Measurements from ENCODE around the gene BSDC1.

BSDC1 gene

DNA sequence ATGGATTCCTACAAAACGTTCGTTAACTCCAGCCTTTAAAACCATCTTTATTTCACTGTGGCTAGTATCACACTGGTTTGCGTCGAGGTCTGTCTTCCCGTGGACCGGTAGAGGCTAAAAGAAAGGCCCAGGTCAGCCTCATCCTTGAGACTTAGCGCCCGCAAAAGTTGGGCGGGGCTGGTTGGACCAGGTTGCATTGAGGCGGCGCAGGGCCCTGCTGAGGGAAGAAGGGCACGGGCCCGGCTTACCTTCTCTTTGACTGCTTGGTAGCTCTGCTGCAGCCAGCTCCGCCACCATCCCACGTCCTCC lies 455 bp downstream of the BSDC1 start:
- no peak for DNase-seq

DNA sequence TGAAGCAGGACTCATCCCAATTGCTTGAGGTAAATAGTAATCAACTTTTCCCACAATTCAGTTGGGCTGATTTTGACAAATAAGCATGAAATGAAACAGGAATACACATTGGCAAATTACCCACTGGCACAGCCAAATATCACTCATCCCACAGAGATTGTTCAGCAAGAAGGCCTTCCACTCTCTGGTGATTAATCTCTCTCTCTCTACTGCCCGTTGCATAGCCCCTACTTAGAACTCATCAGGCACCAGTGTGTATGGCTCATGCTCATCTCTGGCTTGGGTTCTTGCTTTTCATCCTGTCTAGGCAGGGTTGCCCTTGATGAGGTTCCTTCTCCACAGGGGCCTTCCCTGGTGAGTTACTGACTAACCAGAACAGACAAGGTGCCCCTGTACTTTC lies 1.1 kb downstream of the BSDC1 start:
- no peak for DNase-seq

DNA sequence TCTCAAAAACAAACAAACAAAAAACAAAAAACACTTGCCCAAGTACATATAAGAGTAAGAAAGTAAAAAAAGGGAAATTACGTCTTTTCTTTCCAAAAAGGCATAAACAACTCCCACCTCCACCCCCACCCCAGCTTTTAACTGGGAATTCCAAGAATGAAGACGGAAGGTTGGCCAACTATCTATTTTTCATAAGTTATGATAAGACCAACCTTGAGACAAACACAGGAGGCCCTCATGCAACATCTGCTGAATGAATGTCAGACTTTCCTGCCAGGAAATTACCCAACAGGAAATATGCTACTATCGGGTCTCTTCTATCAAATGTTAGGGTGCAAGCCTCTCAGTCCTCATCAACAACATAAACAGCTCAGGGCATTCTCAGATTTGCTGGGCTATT lies 1.9 kb downstream of the BSDC1 start:
- DNase-seq, result no peak

DNA sequence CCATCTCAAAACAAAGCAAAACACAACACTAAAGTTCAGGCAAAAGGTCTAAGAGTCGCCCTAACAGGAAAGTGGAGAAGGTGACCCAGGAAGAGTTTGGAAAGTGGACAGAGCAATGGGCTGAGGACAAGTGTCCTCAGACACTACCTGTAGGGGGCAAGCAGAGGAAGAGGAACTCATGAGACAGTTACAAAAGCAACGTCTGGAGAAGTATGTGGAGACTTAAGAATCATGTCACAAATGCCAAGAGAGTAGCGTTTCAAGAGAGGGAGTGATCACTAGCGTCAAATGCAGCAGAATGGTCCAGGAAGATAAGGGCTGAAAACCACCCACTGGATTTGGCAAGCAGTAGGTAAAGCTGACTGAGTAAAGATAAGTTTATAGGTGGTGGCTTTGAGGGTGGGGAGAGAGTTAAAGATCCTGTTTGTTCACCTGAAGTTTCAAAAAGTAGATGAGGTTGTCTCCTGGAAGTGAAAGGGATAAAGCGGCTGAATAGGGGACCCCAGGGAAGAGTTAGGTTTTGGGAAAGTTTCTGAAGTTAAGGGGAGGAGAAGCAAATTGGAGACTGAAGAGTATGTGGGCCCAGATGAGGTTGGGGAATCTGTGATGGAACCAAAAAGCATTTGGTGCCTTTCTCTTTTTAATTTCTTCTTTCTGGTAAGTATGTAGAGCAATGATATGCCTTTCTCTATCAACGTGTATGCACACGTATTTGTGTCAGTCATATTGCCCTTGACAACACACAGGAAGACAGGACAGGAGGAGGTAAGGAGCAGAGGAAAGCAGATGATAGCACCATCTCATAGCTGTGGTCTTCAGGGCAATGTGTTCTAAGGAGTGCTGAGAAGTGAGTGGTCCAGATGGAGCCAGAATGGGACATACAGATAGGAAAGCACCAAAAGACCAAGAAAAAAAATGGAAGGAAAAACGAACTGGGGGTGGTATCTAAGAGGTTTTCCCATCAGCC lies 3.1 kb downstream of the BSDC1 start:
- no peak for DNase-seq

DNA sequence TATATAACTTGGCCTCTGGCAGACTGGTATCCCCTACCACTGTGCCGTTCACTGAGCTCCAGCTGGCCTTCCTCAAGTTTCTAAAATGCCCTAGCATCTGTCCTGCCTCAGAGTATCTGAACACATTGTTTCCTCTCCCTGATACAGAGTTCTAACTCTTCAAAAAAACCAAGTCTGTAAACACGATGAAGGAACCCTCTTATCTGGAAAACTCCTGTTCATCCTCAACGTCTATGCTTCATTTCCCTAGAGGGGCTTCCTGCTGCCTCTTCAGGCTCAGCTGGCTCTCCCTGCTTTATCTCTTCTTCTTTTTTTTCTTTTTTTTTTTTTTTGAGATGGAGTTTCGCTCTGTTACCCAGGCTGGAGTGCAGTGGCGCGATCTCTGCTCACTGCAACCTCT lies 5.6 kb downstream of the BSDC1 start:
- DNase-seq, result no peak

DNA sequence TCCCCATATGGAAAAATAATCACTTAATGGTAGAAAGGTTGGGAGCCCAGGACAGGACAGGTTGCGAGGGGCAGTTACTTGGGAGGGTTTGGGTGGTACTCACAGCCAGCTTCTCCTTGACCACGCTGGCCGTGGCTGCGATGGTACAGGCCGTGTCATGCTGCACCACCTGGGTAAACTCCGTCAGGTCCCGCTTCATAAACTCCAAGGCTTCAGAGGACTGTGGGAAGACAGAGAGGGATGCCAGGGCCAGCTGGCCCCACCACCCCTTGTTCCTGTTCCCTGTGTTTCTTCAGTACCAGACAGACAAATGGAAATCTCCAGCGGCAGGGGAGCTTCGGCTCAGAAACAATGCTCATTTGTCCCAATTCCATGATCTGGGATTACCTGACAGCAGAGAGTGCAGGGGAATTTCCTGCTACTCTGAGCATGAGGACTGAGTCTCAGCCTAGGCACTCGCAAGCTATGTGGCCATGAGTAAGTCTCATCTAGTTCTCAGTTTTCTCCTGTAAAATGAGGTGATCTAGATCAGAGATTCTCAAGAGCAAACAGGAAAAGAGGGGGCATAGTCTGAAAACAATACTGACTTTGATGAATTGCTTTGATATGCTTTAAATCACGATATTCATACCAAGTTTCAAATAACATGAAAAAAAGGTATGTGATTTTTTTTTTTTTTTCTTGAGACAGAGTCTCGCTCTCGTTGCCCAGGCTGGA lies 7.4 kb downstream of the BSDC1 start:
- DNase-seq, result no peak

DNA sequence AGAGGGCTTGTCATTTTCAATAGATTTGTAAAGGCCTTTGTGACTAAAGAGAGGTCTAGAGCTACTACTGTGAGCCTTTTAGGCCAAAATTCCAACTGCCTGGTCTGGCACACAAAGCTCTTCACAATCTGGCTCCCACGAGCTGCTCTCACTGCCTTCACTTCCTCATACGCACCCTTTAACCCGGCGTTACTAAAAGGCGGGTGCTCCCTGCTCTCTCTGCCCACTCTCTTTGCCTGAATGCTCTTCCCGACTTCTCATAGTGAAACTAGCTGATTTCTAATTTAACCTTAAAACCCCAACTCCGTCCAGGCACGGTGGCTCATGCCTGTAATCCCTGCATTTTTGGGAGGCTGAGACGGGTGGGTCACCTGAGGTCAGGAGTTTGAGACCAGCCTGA lies 14.2 kb downstream of the BSDC1 start:
- DNase-seq, result no peak

DNA sequence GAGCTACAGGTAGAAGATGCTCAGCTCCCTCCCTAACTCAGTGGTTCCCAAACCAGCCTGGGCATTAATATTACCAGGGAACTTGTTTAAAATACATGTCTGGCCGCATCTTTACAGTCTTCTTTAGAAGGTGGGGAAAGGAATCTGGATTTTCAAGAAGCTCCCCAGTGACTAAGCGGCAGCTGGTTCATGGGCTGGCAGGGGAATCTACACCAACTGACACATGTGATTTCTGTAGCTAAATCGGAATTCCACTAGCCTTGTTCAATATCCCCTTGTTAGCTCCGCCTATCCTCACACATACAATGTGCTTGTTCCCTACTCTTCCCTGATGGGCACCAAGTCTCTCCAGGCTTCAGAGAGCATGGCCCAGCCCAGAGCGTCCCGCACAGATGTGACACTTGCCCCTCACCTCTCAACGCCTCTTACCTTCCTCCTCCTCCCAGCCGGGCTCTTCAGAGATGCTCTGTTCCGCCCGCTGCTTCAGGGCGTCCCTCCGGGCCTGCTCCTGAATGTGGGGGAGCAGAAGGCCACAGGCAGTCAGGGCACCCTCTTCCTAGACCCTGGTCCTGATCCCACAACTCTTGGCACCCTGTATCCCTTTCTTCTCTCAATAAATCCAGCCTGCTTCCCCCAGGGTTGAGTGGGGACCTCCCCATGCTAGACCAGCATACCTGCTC lies 16.6 kb downstream of the BSDC1 start:
- no peak for DNase-seq

DNA sequence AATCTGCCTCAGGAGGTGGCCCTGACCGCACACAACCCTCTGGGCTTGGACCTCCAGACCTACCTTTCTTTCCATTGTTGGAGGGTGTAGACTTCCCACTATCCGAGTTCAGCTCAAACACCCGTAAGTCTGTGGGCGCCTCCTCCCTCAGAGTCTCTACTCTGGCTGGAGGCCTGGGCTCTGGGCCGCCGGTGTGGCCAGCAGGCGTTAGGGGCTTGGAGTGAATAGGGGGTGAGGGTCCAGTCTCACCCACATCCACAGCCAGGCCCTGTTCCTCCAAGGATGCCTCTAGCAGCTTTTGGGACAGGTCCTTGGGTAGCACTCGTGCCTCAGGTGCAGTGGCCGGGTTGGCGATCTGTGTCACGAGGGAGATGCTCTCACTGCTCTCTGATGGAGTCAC lies 18.0 kb downstream of the BSDC1 start:
- DNase-seq, result no peak

DNA sequence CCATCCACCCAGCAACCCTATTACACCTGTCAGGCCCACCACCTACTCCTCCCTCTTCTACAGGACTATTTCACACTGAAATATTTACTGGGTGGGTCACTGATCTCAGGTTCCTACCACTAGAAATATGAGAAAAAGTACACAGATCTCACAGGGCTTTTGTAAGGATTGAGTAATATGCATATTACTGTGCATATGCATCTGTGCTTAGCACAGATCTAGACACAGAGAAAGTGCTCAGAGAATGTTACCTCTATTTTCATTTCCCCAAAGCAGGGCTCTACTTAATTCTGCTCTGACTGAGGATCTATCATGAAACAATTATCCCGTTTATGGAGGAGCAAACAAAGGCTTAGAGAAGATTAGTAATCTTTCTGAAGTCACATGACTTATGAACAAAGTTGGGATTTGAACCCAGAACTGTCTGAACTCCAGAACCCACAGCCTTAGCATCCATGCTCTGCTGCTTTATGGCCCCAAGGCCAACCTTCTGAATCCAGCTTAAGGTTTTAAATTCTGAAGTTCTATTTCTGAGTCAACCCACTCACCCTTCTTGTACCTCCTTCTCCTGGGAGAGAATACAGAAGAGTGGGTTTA lies 20.1 kb downstream of the BSDC1 start:
- DNase-seq, result no peak

DNA sequence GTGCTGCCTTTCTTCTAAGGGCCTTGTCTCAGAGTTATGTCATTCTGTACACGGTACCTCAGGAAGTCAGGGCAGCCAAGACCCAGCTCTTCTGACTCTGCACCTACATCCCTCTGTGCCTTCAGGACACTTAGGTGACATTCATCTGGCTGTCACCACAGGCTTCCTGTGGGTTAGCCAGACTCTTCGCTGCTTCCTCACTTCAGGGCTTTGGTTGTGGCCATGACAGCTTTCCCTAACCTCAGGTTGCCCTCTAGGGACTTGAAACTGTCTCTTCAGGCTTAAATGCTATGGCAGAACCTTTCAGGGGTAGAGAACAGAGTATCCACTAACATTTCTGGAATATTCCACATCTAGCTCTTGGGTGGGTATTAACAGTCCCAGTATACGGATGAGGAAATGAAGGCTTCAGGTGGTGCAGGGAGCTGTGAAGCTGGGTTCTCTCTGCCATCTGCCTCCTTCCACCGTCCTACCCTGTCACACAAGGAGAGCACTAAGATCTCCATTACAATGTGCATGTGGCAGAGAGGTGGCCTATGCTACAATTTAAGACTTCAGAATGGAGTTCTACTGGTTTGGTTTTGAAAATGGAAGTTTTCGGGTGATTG lies 22.0 kb downstream of the BSDC1 start:
- DNase-seq, result peak; percentile 49

DNA sequence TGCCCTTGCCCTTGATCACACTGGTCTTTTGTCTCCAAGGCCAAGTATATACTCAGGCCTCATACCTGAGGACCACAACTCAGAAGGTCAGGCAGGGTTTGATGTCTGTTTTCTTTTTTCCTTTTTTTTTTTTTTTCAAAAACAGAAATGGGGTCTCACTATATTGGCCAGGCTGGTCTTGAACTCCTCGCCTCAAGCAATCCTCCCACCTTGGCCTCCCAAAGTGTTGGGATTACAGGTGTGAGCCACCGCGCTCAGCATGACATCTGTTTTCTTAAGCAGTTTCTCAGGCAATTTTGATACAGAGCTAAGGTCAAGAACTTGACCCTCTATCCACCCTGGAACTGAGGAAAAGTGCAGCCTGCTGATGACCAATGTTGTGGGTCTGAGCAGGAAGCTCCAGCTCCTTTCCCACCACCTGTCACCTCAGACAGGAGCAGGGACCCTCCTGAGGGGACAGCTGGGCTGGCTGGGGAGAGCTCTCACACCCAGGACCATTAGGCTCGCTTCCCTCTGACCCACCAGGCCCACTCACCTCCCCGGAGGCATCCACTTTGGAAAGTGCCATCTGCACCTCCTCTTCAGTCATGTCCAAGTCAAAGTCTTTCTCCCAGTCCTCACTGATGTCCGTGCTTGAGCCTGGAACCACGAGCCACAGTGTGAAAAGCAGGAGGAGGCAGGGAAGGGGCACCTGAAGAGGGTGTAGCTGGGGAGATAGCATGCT lies 26.2 kb downstream of the BSDC1 start:
- no peak for DNase-seq

DNA sequence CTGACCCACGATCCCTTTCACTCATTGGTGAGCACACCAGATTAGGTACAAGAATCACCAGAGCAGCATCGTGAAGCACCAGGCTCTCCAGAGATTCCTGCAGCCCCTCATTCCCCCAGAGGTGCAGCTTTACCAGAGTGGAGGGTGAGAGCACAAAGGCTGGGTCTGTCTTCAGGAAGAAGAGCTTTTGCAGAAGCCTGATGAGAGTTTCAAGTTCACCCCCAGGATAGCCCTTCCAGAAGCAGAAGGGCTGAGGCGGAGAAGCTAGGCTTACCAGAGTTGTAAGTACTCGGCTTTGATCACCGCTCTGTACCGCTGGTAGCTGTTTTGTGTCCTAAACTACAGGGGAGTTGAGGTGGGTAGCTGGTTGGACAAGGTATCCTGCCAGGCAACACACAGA lies 28.8 kb downstream of the BSDC1 start:
- no peak for DNase-seq

DNA sequence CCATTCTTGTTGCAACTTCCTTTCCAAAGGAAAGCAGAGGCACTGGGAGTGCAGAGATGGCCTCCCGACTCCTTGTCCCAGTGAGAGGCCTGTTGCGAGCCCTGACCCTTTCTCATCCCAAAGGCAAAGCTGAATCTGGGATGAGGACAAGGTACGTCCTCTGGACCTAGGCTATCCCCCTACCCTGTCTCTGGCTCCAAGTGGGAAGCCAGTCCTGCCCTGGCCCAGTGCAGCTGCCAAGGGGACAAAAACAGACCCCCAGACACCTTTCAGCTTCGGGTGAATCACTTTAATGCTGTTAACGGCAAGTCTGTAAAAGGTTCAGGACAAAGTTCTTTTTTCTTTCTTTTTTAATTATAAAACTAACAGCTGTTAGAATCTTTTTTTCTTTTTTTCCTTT lies 29.4 kb downstream of the BSDC1 start:
- no peak for DNase-seq

DNA sequence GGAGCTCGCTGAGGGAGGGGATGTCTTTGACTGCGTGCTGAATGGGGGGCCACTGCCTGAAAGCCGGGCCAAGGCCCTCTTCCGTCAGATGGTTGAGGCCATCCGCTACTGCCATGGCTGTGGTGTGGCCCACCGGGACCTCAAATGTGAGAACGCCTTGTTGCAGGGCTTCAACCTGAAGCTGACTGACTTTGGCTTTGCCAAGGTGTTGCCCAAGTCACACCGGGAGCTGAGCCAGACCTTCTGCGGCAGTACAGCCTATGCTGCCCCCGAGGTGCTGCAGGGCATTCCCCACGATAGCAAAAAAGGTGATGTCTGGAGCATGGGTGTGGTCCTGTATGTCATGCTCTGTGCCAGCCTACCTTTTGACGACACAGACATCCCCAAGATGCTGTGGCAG lies 30.5 kb downstream of the BSDC1 start:
- no peak for DNase-seq

DNA sequence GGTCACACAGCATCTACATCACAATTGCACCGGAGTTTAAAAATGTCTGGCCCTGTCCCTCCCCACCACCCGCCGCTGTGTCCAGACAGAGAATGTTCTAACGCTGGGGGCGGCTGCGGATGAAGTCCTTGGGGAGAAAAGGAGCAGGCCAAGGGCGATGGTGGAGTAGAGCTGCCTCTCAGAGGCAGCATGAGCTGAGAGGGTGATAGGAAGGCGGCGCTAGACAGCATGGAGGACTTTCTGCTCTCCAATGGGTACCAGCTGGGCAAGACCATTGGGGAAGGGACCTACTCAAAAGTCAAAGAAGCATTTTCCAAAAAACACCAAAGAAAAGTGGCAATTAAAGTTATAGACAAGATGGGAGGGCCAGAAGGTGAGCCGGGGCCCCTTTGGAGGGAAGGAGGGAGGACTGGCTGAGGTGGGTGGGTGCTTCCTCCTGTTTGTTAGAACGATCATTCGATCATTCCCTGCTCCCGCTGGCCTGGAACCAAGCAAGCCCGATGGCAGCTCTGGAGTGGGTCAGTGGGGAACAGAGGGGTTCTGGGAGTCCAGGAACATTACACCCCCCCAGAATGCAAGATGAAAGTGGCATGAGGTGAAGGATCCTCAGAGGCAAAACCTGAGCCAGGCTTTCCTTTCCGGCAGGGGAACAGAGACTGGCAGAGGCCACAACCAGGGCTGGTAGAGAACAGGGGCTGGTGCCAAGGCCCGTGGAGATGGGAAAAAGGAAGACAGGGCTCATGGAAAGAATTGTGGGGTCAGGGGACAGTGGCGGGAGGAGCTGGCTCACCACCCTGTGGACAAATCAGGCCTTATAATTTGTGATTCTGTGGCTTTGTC lies 31.5 kb downstream of the BSDC1 start, which contains the start of the genes FAM229A and TSSK3:
Gene FAM229A, minus strand, starts transcription at position 12 of the 840 bp plus-strand sequence. CDS start 394 bp downstream, outside the sequence.
Gene TSSK3, plus strand, starts transcription at position 66 of the 840 bp plus-strand sequence. Its CDS starts 163 bp downstream, at position 229.
- no peak for DNase-seq

DNA sequence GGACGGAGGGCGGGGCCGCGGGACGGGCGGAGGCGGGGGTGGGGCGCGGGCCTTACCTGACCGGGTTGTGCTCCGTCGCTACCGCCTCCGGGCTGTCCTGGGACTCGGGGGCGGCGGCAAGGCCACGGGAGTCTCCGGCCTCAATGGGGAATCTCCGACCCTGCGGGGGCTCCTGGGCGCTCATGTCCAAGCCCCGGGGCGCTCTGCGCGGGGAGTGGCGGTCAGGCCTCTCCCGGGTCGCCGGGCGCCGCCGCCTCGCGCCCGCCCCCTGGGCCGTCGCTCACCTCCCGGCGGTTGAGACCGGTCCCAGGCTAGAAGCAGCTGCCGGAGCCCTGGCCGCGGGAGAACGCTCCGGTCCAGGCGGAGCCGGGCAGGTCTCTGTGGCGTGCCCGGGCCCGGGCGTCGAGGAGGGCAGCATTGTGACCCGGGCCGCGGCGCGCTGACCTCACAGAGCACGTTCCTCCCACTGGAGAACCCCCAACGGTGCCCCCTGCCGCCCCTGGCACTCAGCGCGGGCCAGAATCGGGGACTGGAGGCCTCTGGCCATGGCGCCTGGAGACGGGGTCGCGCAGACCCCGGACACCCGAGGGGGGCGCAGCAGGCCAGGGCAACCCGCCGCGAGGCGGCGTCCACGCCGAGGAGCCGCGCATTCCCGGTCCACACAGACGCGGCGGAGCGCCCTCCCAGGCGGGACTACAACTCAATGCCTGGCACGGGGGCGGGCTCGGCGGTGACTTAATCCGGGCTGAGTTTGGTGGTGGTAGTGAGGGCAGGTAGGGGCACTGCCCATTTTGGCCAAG lies 32.4 kb downstream of the BSDC1 start:
- no peak for DNase-seq

DNA sequence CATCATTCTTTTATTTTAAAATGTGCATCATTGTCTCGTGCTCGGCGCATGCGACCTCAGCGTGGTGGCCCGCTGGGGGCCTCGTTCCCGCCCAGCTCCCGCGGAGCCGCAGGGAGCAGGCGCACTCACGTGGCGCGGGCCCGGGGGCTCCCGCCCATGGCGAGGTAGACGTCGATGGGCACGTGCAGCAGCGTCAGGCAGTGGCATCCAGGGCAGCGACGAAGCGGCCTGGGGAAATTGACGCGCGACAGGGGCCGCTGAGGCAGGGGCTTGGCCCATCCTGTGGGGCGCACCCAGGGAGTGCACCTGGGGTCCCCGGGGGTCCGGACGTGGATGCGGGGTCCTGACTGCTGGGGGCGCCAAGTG lies 33.0 kb downstream of the BSDC1 start:
- no peak for DNase-seq

DNA sequence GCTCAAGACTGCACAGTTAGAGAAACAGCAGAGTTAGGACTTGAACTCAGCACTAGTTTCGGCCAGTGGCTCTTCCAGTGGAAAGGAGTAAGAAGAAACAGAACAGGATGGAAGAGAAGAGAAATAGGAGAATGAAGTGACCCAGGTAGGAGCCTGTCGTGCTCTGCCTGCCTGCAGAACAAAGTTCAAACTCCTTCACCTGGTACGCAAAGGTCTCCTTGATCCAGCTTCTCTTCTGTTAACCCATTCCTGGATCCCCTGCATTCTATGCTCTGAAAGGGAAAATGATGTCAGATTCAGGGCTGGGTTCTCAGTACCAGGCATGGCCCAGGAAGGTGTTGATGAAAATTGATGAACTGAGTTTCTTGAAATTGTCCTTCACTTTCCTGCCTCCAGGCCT lies 35.8 kb downstream of the BSDC1 start:
- DNase-seq, result no peak

DNA sequence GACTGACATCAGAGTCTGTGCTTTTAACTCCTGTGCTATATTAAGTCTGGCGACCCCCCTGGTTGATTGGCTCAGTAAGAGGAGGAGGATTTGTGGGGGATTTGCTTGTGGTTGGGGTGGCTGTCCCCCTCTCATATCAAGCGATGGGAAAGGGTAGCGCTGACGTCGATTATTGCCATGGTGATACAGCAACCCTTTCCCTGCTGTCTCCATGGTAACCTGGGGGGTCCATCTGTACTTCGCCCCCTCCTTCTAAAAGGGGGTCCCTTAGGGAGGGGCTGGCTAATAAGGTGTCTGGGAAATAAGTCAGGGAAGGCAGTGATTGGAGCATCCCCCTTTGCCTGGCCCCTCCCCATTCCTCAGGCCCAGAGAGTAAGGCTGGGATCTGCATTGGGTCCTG lies 36.6 kb downstream of the BSDC1 start:
- DNase-seq, result no peak

Data from T-helper 9 cell (primary cell).